OCI-LY3 (cell line): ENCODE measurements around the gene MLLT10.

Experiments used
- H2AFZ ChIP-seq: fragments of 200-600, 300-600 bp; shearing (Covaris generic); 2 replicates; pipeline ENCODE4 v1.6.0; 2014; ENCODE audit warnings: antibody characterized with exemption, low read depth, low read length
- H3K27ac ChIP-seq: fragments of 200-600, 300-600 bp; sonication (generic); 2 replicates; pipeline ENCODE4 v1.5.1; 2014; ENCODE audit warnings: mild to moderate bottlenecking, low read length, moderate library complexity, mixed read lengths
- H3K27me3 ChIP-seq: fragments of 200-600, 300-600 bp; sonication (generic); 2 replicates; pipeline ENCODE4 v1.6.1; 2014; ENCODE audit warnings: low read depth, low read length, mixed read lengths
- H3K36me3 ChIP-seq: fragments of 200-600, 300-600 bp; sonication (generic); replicated peaks from 2 replicates; pipeline ENCODE3; 2014; ENCODE audit warnings: low read depth, low read length, mixed read lengths
- H3K4me1 ChIP-seq: fragments of 300-600, 200-600 bp; sonication (generic); 2 replicates; pipeline ENCODE4 v1.6.1; 2014; ENCODE audit warnings: low read length, mixed read lengths
- H3K4me2 ChIP-seq: fragments of 200-600, 300-600 bp; sonication (generic); 2 replicates; pipeline ENCODE4 v1.6.1; 2014; ENCODE audit warnings: low read length, mixed read lengths
- H3K4me3 ChIP-seq: fragments of 300-600, 200-600 bp; sonication (generic); 2 replicates; pipeline ENCODE4 v1.5.1; 2014; ENCODE audit warnings: antibody characterized with exemption, mild to moderate bottlenecking, low read length, moderate library complexity
- H3K79me2 ChIP-seq: fragments of 300-600, 200-600 bp; shearing (Covaris generic); 2 replicates; pipeline ENCODE4 v1.6.1; 2014; ENCODE audit warnings: mild to moderate bottlenecking, low read length, mixed read lengths
- H3K9ac ChIP-seq: fragments of 300-600, 200-600 bp; shearing (Covaris generic); 2 replicates; pipeline ENCODE4 v1.6.0; 2014; ENCODE audit warnings: mild to moderate bottlenecking, low read length, moderate library complexity
- H3K9me3 ChIP-seq: fragments of 200-600, 300-600 bp; shearing (Covaris generic); 2 replicates; pipeline ENCODE4 v1.6.1; 2014; ENCODE audit warnings: low read length, mixed read lengths; ENCODE audit not compliant: insufficient read depth
- H4K20me1 ChIP-seq: fragments of 200-600, 300-600 bp; sonication (generic); 2 replicates; pipeline ENCODE4 v1.6.1; 2016; ENCODE audit warnings: low read length, mixed read lengths; ENCODE audit not compliant: insufficient read depth
- CTCF ChIP-seq: fragments of 200-600, 300-600 bp; sonication (generic); IDR thresholded peaks from 2 replicates; pipeline ENCODE4 v1.5.1; 2014; ENCODE audit warnings: antibody characterized with exemption, low read length, low read depth
- EZH2phosphoT487 ChIP-seq: fragments of 200-600 bp; shearing (Covaris generic); IDR thresholded peaks from 2 replicates; pipeline ENCODE4 v1.6.1; 2018; ENCODE audit warnings: antibody characterized with exemption, mixed run types, low read depth

Gene MLLT10

GRCh38 chr10:21751341-21752310 is 217.6 kb downstream of the MLLT10 start:
- no peaks in the 10 kb centered on the region for H3K9me3 ChIP-seq
- no peak overlapping the region for H3K4me2 ChIP-seq
- no peak overlapping the region for H3K9ac ChIP-seq
- no peaks in the 10 kb centered on the region for H4K20me1 ChIP-seq
- H3K79me2 ChIP-seq, result no peaks in the 10 kb centered on the region
- H3K4me3 ChIP-seq, result no peak overlapping the region
- no peak overlapping the region for H2AFZ ChIP-seq
- H3K36me3 ChIP-seq, result no peaks in the 10 kb centered on the region
- TF ChIP-seq EZH2phosphoT487 (no peak), CTCF (no peak)
- H3K4me1 ChIP-seq, result no peaks in the 10 kb centered on the region
- H3K27ac ChIP-seq, result no peak overlapping the region
- H3K27me3 ChIP-seq, result no peaks in the 10 kb centered on the region

- Histone ChIP-seq H3K9me3 (no peaks in the 10 kb centered on the region), H3K27me3 (no peaks in the 10 kb centered on the region), H3K4me1 (no peaks in the 10 kb centered on the region), H3K79me2 (no peaks in the 10 kb centered on the region), H3K4me2 (no peak overlapping the region), H4K20me1 (no peaks in the 10 kb centered on the region), H2AFZ (no peak overlapping the region), H3K36me3 (no peaks in the 10 kb centered on the region), H3K27ac (no peak overlapping the region), H3K9ac (no peak overlapping the region), H3K4me3 (no peak overlapping the region)
- TF ChIP-seq CTCF (no peak), EZH2phosphoT487 (no peak)
Measured at GRCh38 chr10:21753497-21754270, 219.7 kb downstream of the MLLT10 start.

- H3K4me2 ChIP-seq, result no peak overlapping the region
- no peaks in the 10 kb centered on the region for H3K27me3 ChIP-seq
- no peak overlapping the region for H2AFZ ChIP-seq
- TF ChIP-seq CTCF (no peak), EZH2phosphoT487 (no peak)
- H3K9ac ChIP-seq, result no peak overlapping the region
- no peak overlapping the region for H3K27ac ChIP-seq
- H3K9me3 ChIP-seq, result no peaks in the 10 kb centered on the region
- no peak overlapping the region for H3K4me3 ChIP-seq
- no peaks in the 10 kb centered on the region for H3K36me3 ChIP-seq
- no peaks in the 10 kb centered on the region for H3K4me1 ChIP-seq
- no peaks in the 10 kb centered on the region for H3K79me2 ChIP-seq
- no peaks in the 10 kb centered on the region for H4K20me1 ChIP-seq
Measured at GRCh38 chr10:21754410-21755011, 220.5 kb downstream of the MLLT10 start.

- Histone ChIP-seq H4K20me1 (no peaks in the 10 kb centered on the region), H2AFZ (no peak overlapping the region), H3K4me1 (no peaks in the 10 kb centered on the region), H3K4me2 (no peak overlapping the region), H3K9ac (no peak overlapping the region), H3K4me3 (no peak overlapping the region), H3K9me3 (no peaks in the 10 kb centered on the region), H3K27me3 (no peaks in the 10 kb centered on the region), H3K79me2 (no peaks in the 10 kb centered on the region), H3K27ac (no peak overlapping the region), H3K36me3 (no peaks in the 10 kb centered on the region)
- TF ChIP-seq EZH2phosphoT487 (no peak), CTCF (no peak)
Measured at GRCh38 chr10:21756707-21757106, 222.7 kb downstream of the MLLT10 start.
